Airway epithelial cell (primary cell): ENCODE results near the gene TYR. TPM values are rescaled to one million over a fixed set of nuclear protein-coding genes. Genes with fewer than 3 reads are reported as not detected.

Experiments used
- total RNA-seq: library from RNA; depleted of rRNA; stranded (reverse); fragments of >200 nt; gene quantifications from 2 replicates; pipeline ENCODE4 v1.2.3, GENCODE V29; 2015

Gene TYR
- not detected in 2 replicates for total RNA-seq

GRCh38 chr11:89177691-89178231 is at the start of gene TYR:
TYR (plus strand) TSS chr11:89177875; CDS start chr11:89177954, 79 bp downstream.

Other genes with a start within 250 kb of the TYR start
- 0.07 TPM in 1 of 2 replicates, not detected in the other for gene GRM5, start 111.9 kb upstream of the TYR start, total RNA-seq